Stomach (tissue), 9 donors: ENCODE results near the gene CCDC51. TPM values are rescaled to one million over a fixed set of nuclear protein-coding genes. Genes with fewer than 3 reads are reported as not detected.

Experiments used
- DNase-seq, 2 donors: peaks; one replicate each; pipeline versions ENCODE4 v3.0.0 to v3.0.0-alpha.2; 2013 to 2019
- H3K27ac ChIP-seq, 5 donors: fragments of 200-600 bp in 4 of 5; sonication (generic) in 4 of 5; one replicate each; pipeline ENCODE4 v1.5.1; 2013 to 2019; ENCODE audit warnings: mild to moderate bottlenecking in 1 of 5, moderate library complexity in 1 of 5
- H3K27me3 ChIP-seq, 3 donors: fragments of 200-600 bp; sonication (generic); one replicate each; pipeline ENCODE4 v1.5.1; 2017 to 2019; ENCODE audit warnings: mixed run types in 1 of 3
- H3K36me3 ChIP-seq, 4 donors: fragments of 200-600 bp; sonication (generic); 1 replicate in 3 of 4; 2 replicates in 1 of 4; pipeline ENCODE4 v1.5.1; 2016 to 2019
- H3K4me1 ChIP-seq, 4 donors: fragments of 200-600 bp; sonication (generic); one replicate each; pipeline ENCODE4 v1.5.1; 2016 to 2019
- H3K4me3 ChIP-seq, 4 donors: fragments of 200-600 bp; sonication (generic) in 3 of 4; one replicate each; pipeline ENCODE4 v1.5.1; 2016 to 2019; ENCODE audit warnings: mild to moderate bottlenecking in 1 of 4
- H3K9me3 ChIP-seq, 4 donors: fragments of 200-600 bp; sonication (generic); one replicate each; pipeline ENCODE4 v1.5.1; 2016 to 2019
- CTCF ChIP-seq, 7 experiments: fragments of 450-650 bp in 4 of 7; fragments of 200-600 bp in 3 of 7; sonication (generic) in 3 of 7; IDR thresholded peaks; one replicate each; pipeline ENCODE4 v1.5.1; 2016 to 2019; ENCODE audit warnings: antibody characterized with exemption in 7 of 7, control low read depth in 2 of 7, mild to moderate bottlenecking in 1 of 7
- EP300 ChIP-seq: sonication (generic); formaldehyde crosslinking; IDR thresholded peaks from one replicate; pipeline ENCODE4 v1.6.1; 2017; ENCODE audit warnings: antibody characterized with exemption
- POLR2A ChIP-seq, 4 donors: fragments of 450-650 bp; IDR thresholded peaks; one replicate each; pipeline ENCODE4 v1.6.1; 2016; ENCODE audit warnings: antibody characterized with exemption in 4 of 4, control low read depth in 2 of 4, mild to moderate bottlenecking in 1 of 4, moderate library complexity in 1 of 4
- POLR2AphosphoS5 ChIP-seq, 3 donors: sonication (generic); formaldehyde crosslinking; IDR thresholded peaks; one replicate each; pipeline ENCODE4 v1.6.1; 2016; ENCODE audit warnings: antibody characterized with exemption in 3 of 3
- WGBS, 5 donors: extraction: QIAGEN DNeasy Blood & Tissue Kit in 3 of 5; methylation state at CpG; one replicate each; pipeline versions ENCODE4 v1.1.5 to v1.1.7; 2013 to 2018; 5-methylcytosine and 5-hydroxymethylcytosine counted together
- intact Hi-C: fragments of 100-400 bp; cut with DNase I; formaldehyde crosslinking; loops from one replicate; pipeline ENCODE4 v1.15.1; 2023; ENCODE audit warnings: low total_unique reads
- polyA plus RNA-seq, 3 donors: library from polyadenylated mRNA; stranded (reverse); fragments of 200-250 nt; gene quantifications; one replicate each; pipeline ENCODE4 v1.2.3, GENCODE V29; 2013
- total RNA-seq, 5 donors: library from RNA; depleted of rRNA; stranded (reverse); fragments of >200 nt; gene quantifications; one replicate each; pipeline versions ENCODE4 v1.1.0 to v1.2.3, GENCODE V29; 2014 to 2016
- donor health status: healthy with polysubstance abuse.
- donor health status: Bipolar disorder and iron deficiency.
- donor health status: healthy.

CCDC51 gene
- total and polyA plus RNA-seq, 8 donors = 1.8 to 12.5 (median 8.3) TPM

GRCh38 chr3:48418140-48418539 lies 21.8 kb downstream of the CCDC51 start:
- Histone ChIP-seq H3K27ac (no peak overlapping the region), H3K4me1 (peaks cover 6 to 21% (median 12%) of the 10 kb centered on the region in 4 donors), H3K9me3 (no peaks in the 10 kb centered on the region), H3K27me3 (no peaks in the 10 kb centered on the region), H3K36me3 (peaks cover 53 to 100% (median 91%) of the 10 kb centered on the region in 4 donors), H3K4me3 (no peak overlapping the region)
- 84 to 94% (median 91%) methylated on average over 14 to 17 of the region's 17 CpGs for WGBS, 5 donors
- no peak for DNase-seq
- intact Hi-C loops = loop anchor here (10.0 kb wide), 1 partner anchor 143 kb away; no protein-coding TSS in a partner anchor
- no peak for TF ChIP-seq CTCF (IDR thresholded peaks at IDR 0.05)
- TF ChIP-seq EP300 = no peak
- no peak for TF ChIP-seq POLR2A (IDR thresholded peaks at IDR 0.05)
- TF ChIP-seq POLR2AphosphoS5 (IDR thresholded peaks at IDR 0.05) = no peak

- intact Hi-C loops = loop anchor here (10.0 kb wide), 1 partner anchor 143 kb away; no protein-coding TSS in a partner anchor
- Histone ChIP-seq H3K27ac (no peak overlapping the region), H3K27me3 (no peaks in the 10 kb centered on the region), H3K9me3 (no peaks in the 10 kb centered on the region), H3K4me1 (peaks cover 4 to 16% (median 8%) of the 10 kb centered on the region in 4 donors), H3K4me3 (no peak overlapping the region), H3K36me3 (peaks cover 59 to 100% (median 93%) of the 10 kb centered on the region in 4 donors)
- TF ChIP-seq POLR2A (IDR thresholded peaks at IDR 0.05) (no peak), CTCF (IDR thresholded peaks at IDR 0.05) (no peak), POLR2AphosphoS5 (IDR thresholded peaks at IDR 0.05) (no peak), EP300 (no peak)
- 91 to 96% (median 91%) methylated on average over 14 of the region's 14 CpGs for WGBS, 5 donors
- no peak for DNase-seq
Measured at GRCh38 chr3:48417529-48418108, 22.3 kb downstream of the CCDC51 start.

GRCh38 chr3:48416546-48416945 lies 23.4 kb downstream of the CCDC51 start:
- H3K4me3 ChIP-seq = no peak overlapping the region
- WGBS, 5 donors = 93 to 96% (median 96%) methylated on average over 4 of the region's 4 CpGs
- TF ChIP-seq EP300 = no peak
- no peak for TF ChIP-seq POLR2A (IDR thresholded peaks at IDR 0.05)
- TF ChIP-seq CTCF (IDR thresholded peaks at IDR 0.05) = no peak
- no peak for TF ChIP-seq POLR2AphosphoS5 (IDR thresholded peaks at IDR 0.05)
- no peak for DNase-seq
- H3K27ac ChIP-seq = no peak overlapping the region
- peaks cover 69 to 100% (median 96%) of the 10 kb centered on the region in 4 donors for H3K36me3 ChIP-seq
- H3K9me3 ChIP-seq = no peaks in the 10 kb centered on the region
- intact Hi-C loops = loop anchor here (10.0 kb wide), 1 partner anchor 142 kb away; no protein-coding TSS in a partner anchor
- peaks cover 0 to 8% (median 0%) of the 10 kb centered on the region in 4 donors for H3K4me1 ChIP-seq
- no peaks in the 10 kb centered on the region for H3K27me3 ChIP-seq

- H3K27ac ChIP-seq = no peak overlapping the region
Measured at GRCh38 chr3:48416091-48416505, 23.8 kb downstream of the CCDC51 start.

More at GRCh38 chr3:48416091-48416505, 23.8 kb downstream of the CCDC51 start:
- no peak for DNase-seq
- Histone ChIP-seq H3K4me1 (peaks cover 0 to 8% (median 0%) of the 10 kb centered on the region in 4 donors), H3K9me3 (no peaks in the 10 kb centered on the region), H3K27me3 (no peaks in the 10 kb centered on the region), H3K4me3 (no peak overlapping the region), H3K36me3 (peaks cover 74 to 100% (median 98%) of the 10 kb centered on the region in 4 donors)
- WGBS, 5 donors = 89 to 96% (median 92%) methylated on average over 7 to 14 of the region's 14 CpGs
- intact Hi-C loops = loop anchor here (10.0 kb wide), 1 partner anchor 141 kb away; no protein-coding TSS in a partner anchor
- no peak for TF ChIP-seq POLR2AphosphoS5 (IDR thresholded peaks at IDR 0.05)
- no peak for TF ChIP-seq CTCF (IDR thresholded peaks at IDR 0.05)
- TF ChIP-seq POLR2A (IDR thresholded peaks at IDR 0.05) = no peak
- TF ChIP-seq EP300 = no peak
